Measurements from ENCODE around the gene SUMO1. TPM values are rescaled to one million over a fixed set of nuclear protein-coding genes. Genes with fewer than 3 reads are reported as not detected.

Gene SUMO1
- total RNA-seq, 2 donors from 2014 or later = 168 to 183 TPM

DNA sequence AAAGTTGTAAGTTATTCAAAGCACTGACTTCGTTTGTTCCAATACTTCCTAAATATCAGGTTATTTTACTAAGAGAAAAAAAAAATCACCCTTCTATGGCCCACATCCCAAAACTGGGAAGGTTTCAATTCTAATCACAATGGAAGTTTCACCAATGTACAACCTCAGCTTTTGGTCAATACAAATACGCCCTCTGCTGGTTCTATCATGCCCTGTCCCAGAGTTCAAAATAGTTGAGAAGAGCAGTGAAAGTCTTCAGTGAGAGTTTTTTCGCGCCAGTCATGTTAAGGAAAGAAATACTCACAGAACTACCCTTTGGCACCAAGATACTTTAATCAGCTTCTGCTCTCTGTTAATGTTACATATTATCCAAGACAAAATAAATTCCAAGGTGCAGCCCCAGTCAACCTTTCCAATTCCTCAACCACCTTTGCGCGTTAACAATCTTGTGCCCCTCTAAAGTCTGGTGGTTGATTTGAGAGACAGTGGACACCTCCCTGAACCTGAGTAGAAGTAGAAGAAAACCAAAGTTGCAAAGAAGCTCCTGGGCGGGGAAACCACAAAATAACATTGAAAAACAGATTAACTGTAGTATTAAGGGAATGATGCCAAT is 59.9 kb downstream of the SUMO1 start:
- no peak overlapping the region for H3K9ac ChIP-seq (ENCODE audit: extremely low read depth, low read length, poor library complexity, severe bottlenecking)
- H3K27me3 Mint-ChIP-seq (ENCODE audit: insufficient read depth) = no peaks in the 10 kb centered on the region
- TF ChIP-seq, protein P1, sequence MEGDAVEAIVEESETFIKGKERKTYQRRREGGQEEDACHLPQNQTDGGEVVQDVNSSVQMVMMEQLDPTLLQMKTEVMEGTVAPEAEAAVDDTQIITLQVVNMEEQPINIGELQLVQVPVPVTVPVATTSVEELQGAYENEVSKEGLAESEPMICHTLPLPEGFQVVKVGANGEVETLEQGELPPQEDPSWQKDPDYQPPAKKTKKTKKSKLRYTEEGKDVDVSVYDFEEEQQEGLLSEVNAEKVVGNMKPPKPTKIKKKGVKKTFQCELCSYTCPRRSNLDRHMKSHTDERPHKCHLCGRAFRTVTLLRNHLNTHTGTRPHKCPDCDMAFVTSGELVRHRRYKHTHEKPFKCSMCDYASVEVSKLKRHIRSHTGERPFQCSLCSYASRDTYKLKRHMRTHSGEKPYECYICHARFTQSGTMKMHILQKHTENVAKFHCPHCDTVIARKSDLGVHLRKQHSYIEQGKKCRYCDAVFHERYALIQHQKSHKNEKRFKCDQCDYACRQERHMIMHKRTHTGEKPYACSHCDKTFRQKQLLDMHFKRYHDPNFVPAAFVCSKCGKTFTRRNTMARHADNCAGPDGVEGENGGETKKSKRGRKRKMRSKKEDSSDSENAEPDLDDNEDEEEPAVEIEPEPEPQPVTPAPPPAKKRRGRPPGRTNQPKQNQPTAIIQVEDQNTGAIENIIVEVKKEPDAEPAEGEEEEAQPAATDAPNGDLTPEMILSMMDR (conservative IDR thresholded peaks at IDR 0.05) = peak; percentile 95
- no peak overlapping the region for H3K4me3 Mint-ChIP-seq
- H3K36me3 ChIP-seq (ENCODE audit: control insufficient read depth, insufficient read depth, low read length) = no peaks in the 10 kb centered on the region
- H3K27ac ChIP-seq (ENCODE audit: low read depth, low read length) = no peak overlapping the region
- H3K4me3 ChIP-seq (ENCODE audit: low read length) = no peak overlapping the region
- H3K9me3 Mint-ChIP-seq = peaks cover 30% of the 10 kb centered on the region
- no peaks in the 10 kb centered on the region for H3K4me1 ChIP-seq (ENCODE audit: control insufficient read depth, insufficient read depth, low read length)
- H3K27ac Mint-ChIP-seq = no peak overlapping the region
- no peaks in the 10 kb centered on the region for H3K36me3 Mint-ChIP-seq (ENCODE audit: low read depth)
- H3K27me3 ChIP-seq (ENCODE audit: control insufficient read depth, insufficient read depth, low read length, poor library complexity, severe bottlenecking) = no peaks in the 10 kb centered on the region
- WGBS, 2 experiments (ENCODE audit: insufficient coverage in 1 of 2, insufficient read length in 1 of 2) = 39 to 56% methylated on average over 3 to 7 of the region's 7 CpGs
- peaks cover 3% of the 10 kb centered on the region for H3K4me1 Mint-ChIP-seq
- peaks cover 35% of the 10 kb centered on the region for H3K9me3 ChIP-seq (ENCODE audit: control insufficient read depth, low read length)
- peak; percentile 86 for DNase-seq

DNA sequence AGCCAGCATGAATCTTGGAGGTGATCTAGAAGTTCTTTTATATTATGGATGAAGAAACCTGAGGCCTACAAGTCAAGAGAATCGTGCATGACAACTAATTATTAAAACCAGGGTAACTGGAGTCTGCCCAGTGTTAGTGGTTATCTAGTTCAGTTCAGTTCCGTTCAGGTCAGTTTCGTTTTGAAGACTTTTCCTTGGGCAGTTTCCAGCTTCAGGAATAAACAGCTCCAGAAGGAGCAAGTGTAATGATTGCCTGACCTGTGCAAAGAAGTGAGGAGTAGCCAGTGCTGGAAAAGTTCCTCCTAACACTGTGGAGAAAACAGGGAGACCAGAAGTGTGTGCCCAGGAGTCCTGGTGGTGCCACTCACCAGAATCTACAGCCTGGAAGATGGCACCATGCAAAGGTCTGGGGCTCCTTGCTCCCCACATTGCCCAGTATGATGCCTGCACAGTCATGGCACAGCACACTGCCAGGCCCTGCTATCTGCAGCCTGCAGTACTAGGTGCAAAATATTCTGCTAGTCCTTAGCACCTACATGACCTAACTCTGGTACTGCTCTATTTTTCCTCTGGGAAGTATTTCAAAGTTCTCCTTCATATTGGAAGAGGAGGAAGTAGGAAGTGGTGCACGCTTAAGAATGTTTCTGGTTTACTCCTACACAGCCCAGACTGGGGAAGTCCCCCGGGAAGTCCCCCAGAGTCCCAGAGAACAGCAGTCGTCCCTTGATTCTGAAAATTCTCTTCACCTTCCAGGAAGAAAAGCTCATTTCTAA is 65.8 kb downstream of the SUMO1 start:
- peaks cover 17% of the 10 kb centered on the region for H3K4me1 Mint-ChIP-seq
- no peak overlapping the region for H3K27ac ChIP-seq (ENCODE audit: low read depth, low read length)

DNA sequence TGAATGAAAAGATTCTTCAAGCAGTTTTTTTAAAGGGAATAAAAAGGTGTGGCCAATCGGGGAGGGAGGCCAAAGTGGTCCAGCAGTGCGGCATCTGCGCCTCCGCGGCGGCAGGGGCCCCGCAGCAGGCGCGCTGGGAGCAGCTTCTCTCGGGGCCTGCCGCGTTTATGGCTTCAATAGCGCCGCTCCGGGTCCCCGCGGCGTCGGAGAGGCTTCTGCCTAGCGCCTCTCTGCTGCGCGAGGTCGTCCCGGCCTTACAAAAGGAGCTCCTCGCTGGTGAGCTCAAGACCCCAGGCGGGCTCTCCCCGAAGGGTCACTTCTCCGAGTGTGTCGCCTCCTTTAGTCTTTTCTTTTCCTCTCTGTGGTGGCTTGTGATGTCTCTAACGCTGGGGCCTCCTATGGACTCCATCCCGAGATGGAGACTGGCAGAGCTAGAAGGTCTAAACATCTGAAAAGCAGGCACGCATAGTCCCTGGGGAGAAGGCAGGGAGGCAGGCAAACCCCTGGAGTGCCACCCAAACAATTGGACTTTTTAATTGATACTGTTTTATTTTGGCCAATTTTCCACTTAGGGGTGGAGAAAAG is 67.1 kb downstream of the SUMO1 start:
- no peak overlapping the region for H3K27ac Mint-ChIP-seq
- H3K36me3 Mint-ChIP-seq (ENCODE audit: low read depth) = no peaks in the 10 kb centered on the region
- Histone ChIP-seq H3K36me3 (ENCODE audit: control insufficient read depth, insufficient read depth, low read length) (no peaks in the 10 kb centered on the region), H3K4me1 (ENCODE audit: control insufficient read depth, insufficient read depth, low read length) (no peaks in the 10 kb centered on the region), H3K9me3 (ENCODE audit: control insufficient read depth, low read length) (peaks cover 15% of the 10 kb centered on the region), H3K9ac (ENCODE audit: extremely low read depth, low read length, poor library complexity, severe bottlenecking) (no peak overlapping the region), H3K27me3 (ENCODE audit: control insufficient read depth, insufficient read depth, low read length, poor library complexity, severe bottlenecking) (no peaks in the 10 kb centered on the region), H3K27ac (ENCODE audit: low read depth, low read length) (no peak overlapping the region), H3K4me3 (ENCODE audit: low read length) (no peak overlapping the region)
- peaks cover 12% of the 10 kb centered on the region for H3K9me3 Mint-ChIP-seq
- no peak overlapping the region for H3K4me3 Mint-ChIP-seq
- TF ChIP-seq, protein P1 (conservative IDR thresholded peaks at IDR 0.05) = no peak
- peaks cover 17% of the 10 kb centered on the region for H3K4me1 Mint-ChIP-seq
- peaks cover 32% of the 10 kb centered on the region for H3K27me3 Mint-ChIP-seq (ENCODE audit: insufficient read depth)
- peak; percentile 87 for DNase-seq
- 35 to 69% methylated on average over 24 to 32 of the region's 32 CpGs for WGBS, 2 experiments (ENCODE audit: insufficient coverage in 1 of 2, insufficient read length in 1 of 2)

More for the DNA sequence above, 65.8 kb downstream of the SUMO1 start:
- DNase-seq = no peak
- 89 to 94% methylated on average over 3 to 6 of the region's 6 CpGs for WGBS, 2 experiments (ENCODE audit: insufficient coverage in 1 of 2, insufficient read length in 1 of 2)
- no peaks in the 10 kb centered on the region for H3K36me3 Mint-ChIP-seq (ENCODE audit: low read depth)
- TF ChIP-seq, protein P1 (conservative IDR thresholded peaks at IDR 0.05) = no peak
- no peaks in the 10 kb centered on the region for H3K4me1 ChIP-seq (ENCODE audit: control insufficient read depth, insufficient read depth, low read length)
- H3K4me3 Mint-ChIP-seq = no peak overlapping the region
- H3K9me3 Mint-ChIP-seq = peaks cover 20% of the 10 kb centered on the region
- H3K27me3 ChIP-seq (ENCODE audit: control insufficient read depth, insufficient read depth, low read length, poor library complexity, severe bottlenecking) = no peaks in the 10 kb centered on the region
- H3K27me3 Mint-ChIP-seq (ENCODE audit: insufficient read depth) = peaks cover 32% of the 10 kb centered on the region
- H3K27ac Mint-ChIP-seq = no peak overlapping the region
- peaks cover 27% of the 10 kb centered on the region for H3K9me3 ChIP-seq (ENCODE audit: control insufficient read depth, low read length)
- no peak overlapping the region for H3K9ac ChIP-seq (ENCODE audit: extremely low read depth, low read length, poor library complexity, severe bottlenecking)
- H3K4me3 ChIP-seq (ENCODE audit: low read length) = no peak overlapping the region
- H3K36me3 ChIP-seq (ENCODE audit: control insufficient read depth, insufficient read depth, low read length) = no peaks in the 10 kb centered on the region
